Panc1 (cell line): ENCODE results near the gene MEGF11. TPM values are rescaled to one million over a fixed set of nuclear protein-coding genes. Genes with fewer than 3 reads are reported as not detected.

Source experiments
- ATAC-seq: fragments of 200-7000 bp; cut with Tn5 transposase; 2 replicates; pipeline ENCODE4 v1.9.1; 2020; ENCODE audit warnings: mild to moderate bottlenecking, moderate library complexity
- BruUV-seq: library from RNA; stranded (reverse); fragments of 400-500 nt; replicated peaks from 2 replicates; lab custom pipeline; 2021; lab: Mats Ljungman, UMichigan
- CTCF ChIA-PET: fragments of 300-600 bp; sonication (Branson Sonifier 250); formaldehyde crosslinking; loops from one replicate; lab custom pipeline; 2022; ENCODE audit warnings: antibody characterized with exemption; lab: Charles Lee
- POLR2A ChIA-PET: fragments of 300-600 bp; sonication (Branson Sonifier 250); formaldehyde crosslinking; loops from one replicate; lab custom pipeline; 2022; ENCODE audit warnings: antibody characterized with exemption; lab: Charles Lee
- DNase-seq: peaks from one replicate; pipeline ENCODE4 v3.0.0-alpha.2; 2010; ENCODE audit warnings: low read depth, low spot score
- H3K27ac ChIP-seq: 2 replicates; pipeline ENCODE4 v1.5.1; 2011; ENCODE audit warnings: mild to moderate bottlenecking, low read length, inconsistent platforms
- H3K27me3 ChIP-seq: fragments of 200-500 bp; sonication (Bioruptor generic); 2 replicates; pipeline ENCODE4 v1.6.0; 2014; ENCODE audit warnings: low read length, inconsistent platforms; ENCODE audit not compliant: control insufficient read depth, insufficient read depth
- H3K36me3 ChIP-seq: fragments of 200-500 bp; sonication (Bioruptor generic); 2 replicates; pipeline ENCODE4 v1.5.1; 2014; ENCODE audit warnings: inconsistent platforms, mild to moderate bottlenecking, low read length, moderate library complexity; ENCODE audit not compliant: control insufficient read depth, insufficient read depth
- H3K4me1 ChIP-seq: 2 replicates; pipeline ENCODE4 v1.5.1; 2011; ENCODE audit warnings: inconsistent platforms, mild to moderate bottlenecking, low read length, moderate library complexity; ENCODE audit not compliant: control insufficient read depth, insufficient read depth
- H3K4me3 ChIP-seq, 2 experiments: 2 replicates each; pipeline ENCODE4 v1.5.1; 2011 to 2012; ENCODE audit warnings: low read depth in 2 of 2, low read length in 2 of 2, mild to moderate bottlenecking in 2 of 2, inconsistent platforms in 1 of 2, moderate library complexity in 1 of 2
- H3K9me3 ChIP-seq: fragments of 200-500 bp; sonication (Bioruptor generic); 2 replicates; pipeline ENCODE4 v1.5.1; 2014; ENCODE audit warnings: low read depth, mild to moderate bottlenecking, inconsistent platforms, low read length, moderate library complexity; ENCODE audit not compliant: control insufficient read depth, insufficient read depth
- CTCF ChIP-seq: fragments of 450-650 bp; IDR thresholded peaks from 2 replicates; pipeline ENCODE4 v1.5.1; 2017; ENCODE audit warnings: mild to moderate bottlenecking
- POLR2AphosphoS5 ChIP-seq: IDR thresholded peaks from 2 replicates; pipeline ENCODE4 v1.6.1; 2012; ENCODE audit warnings: mild to moderate bottlenecking, low read depth, low read length, moderate library complexity
- REST ChIP-seq, 2 experiments: IDR thresholded peaks; 2 replicates each; pipeline ENCODE4 v1.6.1; 2011 to 2012; ENCODE audit warnings: low read depth in 2 of 2, control low read depth in 1 of 2, low read length in 1 of 2, mild to moderate bottlenecking in 1 of 2, moderate library complexity in 1 of 2; ENCODE audit not compliant: insufficient read depth in 1 of 2
- SIN3A ChIP-seq: IDR thresholded peaks from 2 replicates; pipeline ENCODE4 v1.6.1; 2012; ENCODE audit warnings: low read depth, mild to moderate bottlenecking, low read length, moderate library complexity, borderline replicate concordance; ENCODE audit not compliant: insufficient read depth
- TCF7L2 ChIP-seq: IDR thresholded peaks from 2 replicates; pipeline ENCODE4 v1.6.1; 2011; ENCODE audit warnings: mild to moderate bottlenecking, low read depth, low read length, inconsistent platforms
- in situ Hi-C: cut with HindIII; loops from 2 replicates; pipeline ENCODE4 v1.10.0; 2016; ENCODE audit warnings: low sequenced_read_pairs, low pct_unique_long_range_greater_than_20kb
- intact Hi-C: fragments of 100-400 bp; cut with micrococcal nuclease; formaldehyde crosslinking; loops from one replicate; pipeline ENCODE4 v1.10.0; 2022; ENCODE audit not compliant: unreplicated experiment
- total RNA-seq: library from RNA; stranded (reverse); gene quantifications from one replicate; pipeline ENCODE4 v1.2.1, GENCODE V29; 2021; ENCODE audit not compliant: unreplicated experiment

The MEGF11 gene
- total RNA-seq, 1 experiment from 2014 or later: 0.95 TPM

- H3K27ac ChIP-seq: no peak overlapping the region
- POLR2A ChIA-PET: no interaction called here
- ATAC-seq: no peak
- intact Hi-C loops (no loop called here), in situ Hi-C loops (no loop called here)
- no peak for TF ChIP-seq TCF7L2
- no peak for TF ChIP-seq POLR2AphosphoS5
- no peak for TF ChIP-seq CTCF
- TF ChIP-seq SIN3A: no peak
- no peak for TF ChIP-seq REST (IDR thresholded peaks at IDR 0.05; ENCODE audit: insufficient read depth in 1 of 2, low read depth in 2 of 2, low read length in 1 of 2)
- H3K36me3 ChIP-seq: no peaks in the 10 kb centered on the region
- DNase-seq: no peak
- H3K4me3 ChIP-seq: no peak overlapping the region
- H3K9me3 ChIP-seq: no peaks in the 10 kb centered on the region
- H3K4me1 ChIP-seq: no peaks in the 10 kb centered on the region
- CTCF ChIA-PET: interaction anchor here (0.5 kb wide), 1 partner anchor 171 kb away, joined by 4 read pairs; no protein-coding TSS in a partner anchor
- H3K27me3 ChIP-seq: peaks cover 9% of the 10 kb centered on the region; the same call in 1 of the 2 replicates
- BruUV-seq: no TSS peak
These were observed 101.7 kb downstream of the MEGF11 start for GRCh38 chr15:66151809-66152208.

- Histone ChIP-seq H3K9me3 (no peaks in the 10 kb centered on the region), H3K27me3 (peaks cover 8% of the 10 kb centered on the region; the same call in 1 of the 2 replicates), H3K36me3 (no peaks in the 10 kb centered on the region), H3K4me1 (no peaks in the 10 kb centered on the region), H3K4me3 (no peak overlapping the region), H3K27ac (no peak overlapping the region)
- TF ChIP-seq POLR2AphosphoS5 (no peak), CTCF (no peak), TCF7L2 (no peak), REST (IDR thresholded peaks at IDR 0.05; ENCODE audit: insufficient read depth in 1 of 2, low read depth in 2 of 2, low read length in 1 of 2) (no peak), SIN3A (no peak)
- ChIA-PET CTCF (no interaction called here), POLR2A (no interaction called here)
- intact Hi-C loops (no loop called here), in situ Hi-C loops (no loop called here)
- ATAC-seq (no peak), DNase-seq (no peak)
- no TSS peak for BruUV-seq
These were observed 103.7 kb downstream of the MEGF11 start for GRCh38 chr15:66149871-66150270.
